Loucy (cell line): ENCODE results near the gene KCNF1.

Experiments used
- H2AFZ ChIP-seq: fragments of 200-600 bp; sonication (generic); 2 replicates; pipeline ENCODE4 v1.6.0; 2016; ENCODE audit warnings: antibody characterized with exemption, mild to moderate bottlenecking, low read length, moderate library complexity
- H3F3A ChIP-seq: fragments of 200-600 bp; 2 replicates; pipeline ENCODE4 v1.6.0; 2016; ENCODE audit warnings: antibody characterized with exemption, low read depth, mild to moderate bottlenecking
- H3K27me3 ChIP-seq: fragments of 200-600 bp; sonication (generic); 2 replicates; pipeline ENCODE4 v1.6.1; 2014; ENCODE audit warnings: low read length, mild to moderate bottlenecking; ENCODE audit not compliant: insufficient read depth, poor library complexity, severe bottlenecking
- H3K36me3 ChIP-seq: fragments of 200-600 bp; sonication (generic); 2 replicates; pipeline ENCODE4 v1.6.1; 2016; ENCODE audit warnings: low read length; ENCODE audit not compliant: insufficient read depth
- H3K4me1 ChIP-seq: fragments of 200-600 bp; sonication (generic); 2 replicates; pipeline ENCODE4 v1.5.1; 2014; ENCODE audit warnings: low read length, mild to moderate bottlenecking; ENCODE audit not compliant: insufficient read depth, poor library complexity, severe bottlenecking
- H3K4me2 ChIP-seq: fragments of 200-600 bp; sonication (generic); 2 replicates; pipeline ENCODE4 v1.6.0; 2014; ENCODE audit warnings: antibody characterized with exemption, low read length, low read depth, mild to moderate bottlenecking; ENCODE audit not compliant: poor library complexity, severe bottlenecking
- H3K4me3 ChIP-seq: fragments of 200-600 bp; sonication (generic); 2 replicates; pipeline ENCODE4 v1.5.1; 2014; ENCODE audit warnings: low read length, mild to moderate bottlenecking, mixed read lengths; ENCODE audit not compliant: poor library complexity, severe bottlenecking
- H3K79me2 ChIP-seq: fragments of 200-600 bp; sonication (generic); 2 replicates; pipeline ENCODE4 v1.6.1; 2014; ENCODE audit warnings: low read length; ENCODE audit not compliant: insufficient read depth
- H3K9ac ChIP-seq: fragments of 200-600 bp; sonication (generic); 2 replicates; pipeline ENCODE4 v1.6.0; 2014; ENCODE audit warnings: mild to moderate bottlenecking, low read depth, low read length, moderate library complexity; ENCODE audit not compliant: poor library complexity, severe bottlenecking
- H3K9me2 ChIP-seq: fragments of 200-600 bp; sonication (generic); replicated peaks from 2 replicates; pipeline ENCODE4 v1.6.1; 2016; ENCODE audit warnings: low read depth, low read length, mixed read lengths
- H3K9me3 ChIP-seq: fragments of 200-600 bp; sonication (generic); 2 replicates; pipeline ENCODE4 v1.6.1; 2014; ENCODE audit warnings: mild to moderate bottlenecking, antibody characterized with exemption, low read length, low read depth; ENCODE audit not compliant: insufficient read depth
- H4K20me1 ChIP-seq: fragments of 200-600 bp; sonication (generic); 2 replicates; pipeline ENCODE4 v1.6.0; 2014; ENCODE audit warnings: antibody characterized with exemption, low read length, mild to moderate bottlenecking; ENCODE audit not compliant: insufficient read depth, poor library complexity, severe bottlenecking
- EZH2phosphoT487 ChIP-seq: fragments of 200-600 bp; IDR thresholded peaks from 2 replicates; pipeline ENCODE4 v1.6.1; 2018; ENCODE audit warnings: antibody characterized with exemption, mild to moderate bottlenecking, moderate library complexity, borderline replicate concordance
- TF ChIP-seq, protein P1 (sequence below): fragments of 200-600 bp; sonication (generic); conservative IDR thresholded peaks from 2 replicates; pipeline ENCODE4 v1.5.1; 2014; ENCODE audit warnings: mild to moderate bottlenecking, antibody characterized with exemption, low read length

Gene KCNF1

DNA sequence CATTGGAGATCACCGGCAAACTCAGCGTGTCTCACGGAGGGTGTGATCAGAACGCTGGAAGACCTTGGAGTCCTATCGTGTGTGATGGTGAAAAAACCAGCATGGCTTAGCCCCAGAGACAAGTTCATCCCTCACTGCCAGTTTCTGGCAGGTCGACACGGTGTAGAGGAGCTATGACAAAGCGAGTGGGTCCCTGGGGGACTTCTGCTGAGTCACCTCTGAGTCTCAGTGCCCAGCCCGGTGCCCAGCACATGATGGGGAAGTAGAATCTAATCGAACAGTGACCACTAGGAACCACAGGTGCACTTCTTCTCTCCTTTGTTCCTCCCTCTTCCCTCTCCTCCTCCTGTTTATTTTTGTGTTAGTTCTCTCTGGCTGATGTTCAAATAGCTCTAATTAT, 45.9 kb upstream of the KCNF1 start:
- Histone ChIP-seq H2AFZ (no peak overlapping the region), H3K9me3 (no peaks in the 10 kb centered on the region), H3K9me2 (no peaks in the 10 kb centered on the region), H3K4me1 (peaks cover 6% of the 10 kb centered on the region), H3K36me3 (no peaks in the 10 kb centered on the region), H3K9ac (no peak overlapping the region), H3K4me2 (no peak overlapping the region), H3K27me3 (no peaks in the 10 kb centered on the region), H4K20me1 (no peaks in the 10 kb centered on the region), H3K4me3 (no peak overlapping the region), H3F3A (no peaks in the 10 kb centered on the region), H3K79me2 (no peaks in the 10 kb centered on the region)
- no peak for TF ChIP-seq EZH2phosphoT487
- TF ChIP-seq, protein P1, sequence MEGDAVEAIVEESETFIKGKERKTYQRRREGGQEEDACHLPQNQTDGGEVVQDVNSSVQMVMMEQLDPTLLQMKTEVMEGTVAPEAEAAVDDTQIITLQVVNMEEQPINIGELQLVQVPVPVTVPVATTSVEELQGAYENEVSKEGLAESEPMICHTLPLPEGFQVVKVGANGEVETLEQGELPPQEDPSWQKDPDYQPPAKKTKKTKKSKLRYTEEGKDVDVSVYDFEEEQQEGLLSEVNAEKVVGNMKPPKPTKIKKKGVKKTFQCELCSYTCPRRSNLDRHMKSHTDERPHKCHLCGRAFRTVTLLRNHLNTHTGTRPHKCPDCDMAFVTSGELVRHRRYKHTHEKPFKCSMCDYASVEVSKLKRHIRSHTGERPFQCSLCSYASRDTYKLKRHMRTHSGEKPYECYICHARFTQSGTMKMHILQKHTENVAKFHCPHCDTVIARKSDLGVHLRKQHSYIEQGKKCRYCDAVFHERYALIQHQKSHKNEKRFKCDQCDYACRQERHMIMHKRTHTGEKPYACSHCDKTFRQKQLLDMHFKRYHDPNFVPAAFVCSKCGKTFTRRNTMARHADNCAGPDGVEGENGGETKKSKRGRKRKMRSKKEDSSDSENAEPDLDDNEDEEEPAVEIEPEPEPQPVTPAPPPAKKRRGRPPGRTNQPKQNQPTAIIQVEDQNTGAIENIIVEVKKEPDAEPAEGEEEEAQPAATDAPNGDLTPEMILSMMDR, result no peak

- Histone ChIP-seq H2AFZ (no peak overlapping the region), H3K27me3 (no peaks in the 10 kb centered on the region), H3K79me2 (no peaks in the 10 kb centered on the region), H3K36me3 (no peaks in the 10 kb centered on the region), H3K9me3 (no peaks in the 10 kb centered on the region; the same call in 1 of the 2 replicates), H3K9me2 (no peaks in the 10 kb centered on the region), H3F3A (no peaks in the 10 kb centered on the region), H3K4me1 (peaks cover 6% of the 10 kb centered on the region), H3K9ac (no peak overlapping the region), H3K4me2 (no peak overlapping the region), H4K20me1 (no peaks in the 10 kb centered on the region), H3K4me3 (no peak overlapping the region)
- TF ChIP-seq EZH2phosphoT487, result no peak
Observed at GRCh38 chr2:10867692-10868420, 43.9 kb upstream of the KCNF1 start.

GRCh38 chr2:10868465-10869314, 43.0 kb upstream of the KCNF1 start:
- Histone ChIP-seq H3K4me1 (peaks cover 6% of the 10 kb centered on the region), H3K79me2 (no peaks in the 10 kb centered on the region), H3K36me3 (no peaks in the 10 kb centered on the region), H4K20me1 (no peaks in the 10 kb centered on the region), H3F3A (no peaks in the 10 kb centered on the region), H3K27me3 (no peaks in the 10 kb centered on the region), H3K9me2 (no peaks in the 10 kb centered on the region), H3K4me2 (no peak overlapping the region), H3K4me3 (no peak overlapping the region), H2AFZ (no peak overlapping the region), H3K9me3 (no peaks in the 10 kb centered on the region; the same call in 1 of the 2 replicates), H3K9ac (no peak overlapping the region)
- TF ChIP-seq, protein P1, result no peak
- no peak for TF ChIP-seq EZH2phosphoT487
